GM19397 (cell line): Measurements from ENCODE around the gene KCNH6.

Experiments
- ATAC-seq: cut with Tn5 transposase; IDR thresholded peaks from one replicate; pipeline ENCODE4 v1.9.1; 2021; ENCODE audit warnings: mild to moderate bottlenecking, moderate library complexity; ENCODE audit not compliant: unreplicated experiment

Gene KCNH6

DNA sequence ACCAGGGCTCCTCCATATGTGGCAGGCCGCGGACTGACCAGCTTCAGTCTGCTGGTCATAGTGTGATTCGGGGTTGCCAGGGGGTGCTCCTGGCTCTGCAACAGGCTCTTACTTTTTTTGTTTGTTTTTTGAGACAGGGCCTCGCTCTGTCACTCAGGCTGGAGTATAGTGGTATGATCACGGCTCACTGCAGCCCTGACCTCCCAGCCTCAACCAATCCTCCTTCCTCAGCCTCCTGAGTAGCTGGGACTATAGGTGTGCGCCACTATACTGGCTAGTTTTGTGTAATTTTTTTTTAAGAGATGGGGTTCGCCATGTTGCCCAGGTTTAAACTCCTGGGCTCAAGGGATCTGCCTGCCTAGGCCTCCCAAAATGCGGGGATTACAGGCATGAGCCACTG, 11.8 kb upstream of the KCNH6 start:
- ATAC-seq = no peak

- no peak for ATAC-seq
Measured at GRCh38 chr17:63512388-63512787, 10.8 kb upstream of the KCNH6 start.

GRCh38 chr17:63512896-63513644, 10.1 kb upstream of the KCNH6 start:
- no peak for ATAC-seq

- no peak for ATAC-seq
Measured at GRCh38 chr17:63514477-63514876, 8.7 kb upstream of the KCNH6 start.

- no peak for ATAC-seq
Measured at GRCh38 chr17:63514974-63515373, 8.2 kb upstream of the KCNH6 start.

DNA sequence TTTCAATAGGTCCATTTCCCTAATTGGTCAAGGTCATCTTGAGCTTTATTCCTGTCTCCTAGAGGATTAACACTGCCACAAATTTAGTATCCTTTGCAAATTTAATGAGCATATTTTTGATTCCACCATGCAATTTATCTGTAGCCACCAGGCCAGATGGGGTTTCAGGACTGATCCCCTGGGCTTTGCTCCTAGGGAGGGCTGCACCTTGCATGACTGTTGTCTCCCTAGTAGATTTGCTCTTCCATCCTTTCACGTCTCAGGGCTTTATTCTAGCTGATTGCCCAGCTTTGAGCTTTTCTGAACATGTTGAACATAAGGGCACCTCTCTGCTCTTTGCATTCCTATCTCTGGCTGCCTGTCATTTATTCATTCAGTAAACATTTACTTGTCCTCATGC, 7.7 kb upstream of the KCNH6 start:
- no peak for ATAC-seq

DNA sequence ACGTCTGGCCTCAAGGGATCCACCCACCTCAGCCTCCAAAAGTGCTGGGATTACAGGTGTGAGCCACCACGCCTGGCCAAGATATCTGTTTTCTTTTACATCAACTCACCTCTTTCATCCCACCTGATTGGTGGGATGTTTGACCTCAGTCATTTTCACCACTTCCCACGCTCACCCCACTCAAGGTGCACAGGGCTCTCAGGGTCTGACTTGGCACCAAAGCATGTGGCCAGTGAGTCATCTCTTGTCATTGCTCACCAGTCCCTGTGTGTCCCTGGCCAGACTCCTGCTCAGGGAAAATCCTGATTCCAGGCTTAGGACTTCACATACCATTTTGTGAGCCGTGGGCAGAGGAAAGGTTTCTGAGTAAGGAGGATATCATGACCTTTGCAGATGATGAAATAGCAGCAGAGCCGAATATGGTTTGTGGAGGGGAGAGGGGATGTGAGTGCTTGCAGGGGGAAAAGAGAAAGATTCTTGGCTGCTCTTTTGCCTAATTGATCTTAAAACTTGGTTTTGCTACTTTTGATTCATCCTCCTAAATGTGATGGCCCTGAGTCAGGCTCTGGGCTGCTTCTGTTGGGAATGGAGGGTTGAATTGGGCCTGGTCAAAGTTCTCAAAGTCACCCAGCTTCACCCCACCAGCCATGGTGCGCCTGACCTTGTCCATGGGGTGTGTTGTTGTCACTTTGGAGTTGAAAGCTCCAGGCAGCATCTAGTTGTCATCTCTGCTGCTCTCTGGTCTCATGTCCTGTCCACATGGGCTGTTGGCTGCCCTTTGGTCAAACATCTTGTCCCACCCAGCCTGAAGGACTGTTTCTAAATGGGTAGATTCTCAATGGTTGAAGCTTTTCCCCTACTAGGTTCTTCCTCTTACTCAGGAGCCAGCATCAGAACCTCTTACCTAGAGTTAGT, 6.0 kb upstream of the KCNH6 start:
- no peak for ATAC-seq

- no peak for ATAC-seq
Measured at GRCh38 chr17:63517825-63518534, 5.2 kb upstream of the KCNH6 start.

GRCh38 chr17:63519116-63519881, 3.9 kb upstream of the KCNH6 start:
- ATAC-seq = no peak

- ATAC-seq = no peak
Measured at GRCh38 chr17:63519972-63520882, 2.9 kb upstream of the KCNH6 start.

GRCh38 chr17:63524051-63524450, 893 bp downstream of the KCNH6 start:
- no peak for ATAC-seq

- no peak for ATAC-seq
Measured at GRCh38 chr17:63525190-63525946, 2.2 kb downstream of the KCNH6 start.

- ATAC-seq = no peak
Measured at GRCh38 chr17:63526861-63527260, 3.7 kb downstream of the KCNH6 start.

DNA sequence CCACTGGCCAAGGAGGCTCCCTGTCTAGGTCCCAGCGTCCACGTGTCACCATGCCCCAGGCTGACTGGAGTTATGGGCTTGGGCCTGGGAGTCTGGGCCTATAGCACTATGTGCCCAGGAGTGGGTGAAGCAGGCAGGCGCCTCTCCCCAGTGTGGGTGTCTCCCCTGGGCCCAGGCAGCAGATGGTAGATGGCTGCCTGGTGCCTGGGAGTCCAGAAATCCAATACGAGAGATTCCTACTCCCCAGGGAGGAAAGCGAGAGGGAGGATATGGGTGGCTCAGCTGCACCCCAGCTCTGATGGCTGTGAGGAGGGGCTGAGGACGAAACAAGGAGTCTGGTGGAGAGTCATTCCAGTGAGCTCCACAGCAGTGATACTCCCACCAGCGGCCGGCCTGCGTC, 5.0 kb downstream of the KCNH6 start:
- ATAC-seq = no peak

GRCh38 chr17:63529711-63530556, 6.8 kb downstream of the KCNH6 start:
- ATAC-seq = no peak

GRCh38 chr17:63530557-63531021, 7.4 kb downstream of the KCNH6 start:
- no peak for ATAC-seq

DNA sequence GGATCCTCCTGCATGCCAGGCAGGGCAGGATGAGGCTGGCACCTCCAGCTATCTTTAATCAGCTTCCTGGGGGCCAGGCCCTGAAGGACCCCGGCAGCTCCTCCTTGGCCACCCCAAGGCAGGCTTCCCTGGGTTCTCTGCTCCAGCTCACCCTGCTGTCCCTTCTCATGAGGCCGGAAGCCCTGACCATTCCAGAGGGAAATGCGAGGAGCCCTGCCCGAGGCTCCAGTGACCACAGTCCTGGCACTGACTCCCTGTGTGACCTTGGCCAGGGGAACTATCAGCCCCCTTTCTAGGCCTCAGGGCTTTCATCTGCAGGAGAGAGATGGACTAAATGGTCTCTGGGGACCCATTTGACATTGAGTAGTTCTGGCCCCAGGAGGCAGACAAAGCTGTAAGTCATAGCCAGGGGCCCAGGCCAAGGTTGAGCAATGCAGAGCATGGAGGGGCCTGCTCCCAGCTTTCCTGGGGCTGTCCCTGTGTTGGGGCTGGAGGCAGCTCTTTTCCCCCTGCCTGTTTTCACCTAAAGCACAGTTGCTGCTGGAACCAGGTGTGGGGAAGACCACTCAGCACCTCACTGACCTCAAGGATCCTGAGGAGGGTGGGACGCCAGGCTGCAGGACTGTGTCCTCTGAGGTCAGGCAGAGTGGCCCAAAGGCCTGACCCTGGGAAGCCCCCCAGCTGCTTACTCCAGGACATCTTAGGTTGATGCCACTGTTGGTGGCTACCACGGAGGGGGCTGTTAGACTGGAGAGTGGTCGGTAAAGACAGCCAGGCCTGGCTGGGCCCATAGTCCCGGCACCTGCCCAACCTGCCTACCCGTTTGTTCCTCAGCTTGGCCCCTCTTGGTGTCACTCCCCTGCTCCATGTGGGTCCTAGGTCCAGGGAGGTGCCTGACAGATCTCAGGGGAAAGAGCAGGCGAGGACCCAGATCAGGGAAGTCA, 8.1 kb downstream of the KCNH6 start:
- ATAC-seq = no peak
